Astrocyte (in vitro differentiated cells and primary cell): Measurements from ENCODE around the gene ZBP1. TPM values are rescaled to one million over a fixed set of nuclear protein-coding genes. Genes with fewer than 3 reads are reported as not detected.
A peak's percentile ranks its signal among the peaks of the same experiment; 100 is the strongest.

ENCODE experiments used
- DNase-seq: peaks from one replicate; pipeline ENCODE4 v3.0.0-alpha.2; 2010; ENCODE audit warnings: low read depth
- FAIRE-seq: peaks from 2 replicates; lab custom pipeline; 2011; peaks lifted over from hg19 to GRCh38; lab: Jason Lieb, UNC
- H2AFZ ChIP-seq: 2 replicates; pipeline ENCODE4 v1.6.0; 2012; ENCODE audit warnings: low read depth, low read length, inconsistent platforms
- H3K27ac ChIP-seq: 2 replicates; pipeline ENCODE4 v1.5.1; 2011; ENCODE audit warnings: low read depth, low read length, inconsistent platforms
- H3K27me3 ChIP-seq: 2 replicates; pipeline ENCODE4 v1.6.0; 2011; ENCODE audit warnings: low read length, inconsistent platforms; ENCODE audit not compliant: insufficient read depth
- H3K36me3 ChIP-seq: 2 replicates; pipeline ENCODE4 v1.5.1; 2011; ENCODE audit warnings: low read length, inconsistent platforms; ENCODE audit not compliant: insufficient read depth
- H3K4me1 ChIP-seq: 2 replicates; pipeline ENCODE4 v1.5.1; 2011; ENCODE audit warnings: low read length, inconsistent platforms; ENCODE audit not compliant: insufficient read depth
- H3K4me2 ChIP-seq: 2 replicates; pipeline ENCODE4 v1.6.0; 2012; ENCODE audit warnings: low read length, inconsistent platforms
- H3K4me3 ChIP-seq: 2 replicates; pipeline ENCODE4 v1.5.1; 2011; ENCODE audit warnings: low read depth, mild to moderate bottlenecking, low read length, inconsistent platforms; ENCODE audit not compliant: insufficient read depth
- H3K79me2 ChIP-seq: 2 replicates; pipeline ENCODE4 v1.6.0; 2012; ENCODE audit warnings: mild to moderate bottlenecking, low read length, inconsistent platforms; ENCODE audit not compliant: insufficient read depth
- H3K9ac ChIP-seq: 2 replicates; pipeline ENCODE4 v1.6.0; 2012; ENCODE audit warnings: mild to moderate bottlenecking, low read length, inconsistent platforms
- H3K9me3 ChIP-seq: 2 replicates; pipeline ENCODE4 v1.5.1; 2012; ENCODE audit warnings: low read depth, mild to moderate bottlenecking, low read length, inconsistent platforms; ENCODE audit not compliant: insufficient read depth
- H4K20me1 ChIP-seq: 2 replicates; pipeline ENCODE4 v1.6.0; 2012; ENCODE audit warnings: low read length, inconsistent platforms; ENCODE audit not compliant: insufficient read depth
- H3K27ac Mint-ChIP-seq: one replicate; pipeline ENCODE4 v1.8.0; 2021; ENCODE audit warnings: mild to moderate bottlenecking, mixed read lengths; ENCODE audit not compliant: unreplicated experiment
- H3K27me3 Mint-ChIP-seq: one replicate; pipeline ENCODE4 v1.8.0; 2021; ENCODE audit warnings: low read depth, mixed read lengths; ENCODE audit not compliant: unreplicated experiment
- H3K36me3 Mint-ChIP-seq: one replicate; pipeline ENCODE4 v1.8.0; 2021; ENCODE audit warnings: low read depth, mixed read lengths; ENCODE audit not compliant: unreplicated experiment
- H3K4me1 Mint-ChIP-seq: one replicate; pipeline ENCODE4 v1.8.0; 2021; ENCODE audit warnings: low read depth, mixed read lengths; ENCODE audit not compliant: unreplicated experiment
- H3K4me3 Mint-ChIP-seq: one replicate; pipeline ENCODE4 v1.8.0; 2021; ENCODE audit warnings: mild to moderate bottlenecking, moderate library complexity, mixed read lengths; ENCODE audit not compliant: unreplicated experiment
- H3K9me3 Mint-ChIP-seq: one replicate; pipeline ENCODE4 v1.8.0; 2021; ENCODE audit warnings: mild to moderate bottlenecking, mixed read lengths; ENCODE audit not compliant: unreplicated experiment
- EZH2 ChIP-seq: IDR thresholded peaks from 2 replicates; pipeline ENCODE4 v1.6.1; 2012; ENCODE audit warnings: mild to moderate bottlenecking, low read length, inconsistent platforms; ENCODE audit not compliant: insufficient read depth
- total RNA-seq: library from RNA; stranded (reverse); gene quantifications from 2 replicates; pipeline ENCODE4 v1.2.1, GENCODE V29; 2021
- TF ChIP-seq, protein P1 (sequence below): IDR thresholded peaks from 2 replicates; pipeline ENCODE4 v1.5.1; 2011; ENCODE audit warnings: low read depth, mild to moderate bottlenecking, inconsistent platforms, low read length, moderate library complexity; ENCODE audit not compliant: insufficient read depth

ZBP1 gene
- total RNA-seq, 1 donor from 2014 or later, result not detected

DNA sequence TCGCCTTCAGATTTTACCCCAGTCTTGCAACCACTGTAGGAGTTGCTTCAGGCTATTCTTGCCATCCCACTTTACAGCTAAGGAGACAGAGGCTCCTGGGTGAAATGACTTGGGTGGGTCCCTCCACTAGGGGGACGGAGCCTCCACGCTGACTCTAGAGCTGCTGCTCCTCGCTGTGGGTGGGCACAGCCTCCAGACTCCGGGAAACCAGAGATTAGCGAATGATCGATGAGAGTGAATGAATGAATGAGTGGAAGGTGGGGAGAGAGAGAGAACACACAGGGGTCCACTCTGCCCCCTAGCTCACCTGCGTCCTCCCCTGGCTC is 10.4 kb downstream of the ZBP1 start:
- H3K27me3 Mint-ChIP-seq, result peaks cover 51% of the 10 kb centered on the region
- Histone ChIP-seq H3K27ac (no peak overlapping the region), H3K36me3 (no peaks in the 10 kb centered on the region), H3K27me3 (peaks cover 17% of the 10 kb centered on the region), H4K20me1 (no peaks in the 10 kb centered on the region), H2AFZ (no peak overlapping the region), H3K79me2 (no peaks in the 10 kb centered on the region), H3K9me3 (no peaks in the 10 kb centered on the region), H3K4me2 (no peak overlapping the region), H3K9ac (no peak overlapping the region), H3K4me1 (no peaks in the 10 kb centered on the region), H3K4me3 (no peak overlapping the region)
- no peaks in the 10 kb centered on the region for H3K9me3 Mint-ChIP-seq
- TF ChIP-seq EZH2, result no peak
- TF ChIP-seq, protein P1, sequence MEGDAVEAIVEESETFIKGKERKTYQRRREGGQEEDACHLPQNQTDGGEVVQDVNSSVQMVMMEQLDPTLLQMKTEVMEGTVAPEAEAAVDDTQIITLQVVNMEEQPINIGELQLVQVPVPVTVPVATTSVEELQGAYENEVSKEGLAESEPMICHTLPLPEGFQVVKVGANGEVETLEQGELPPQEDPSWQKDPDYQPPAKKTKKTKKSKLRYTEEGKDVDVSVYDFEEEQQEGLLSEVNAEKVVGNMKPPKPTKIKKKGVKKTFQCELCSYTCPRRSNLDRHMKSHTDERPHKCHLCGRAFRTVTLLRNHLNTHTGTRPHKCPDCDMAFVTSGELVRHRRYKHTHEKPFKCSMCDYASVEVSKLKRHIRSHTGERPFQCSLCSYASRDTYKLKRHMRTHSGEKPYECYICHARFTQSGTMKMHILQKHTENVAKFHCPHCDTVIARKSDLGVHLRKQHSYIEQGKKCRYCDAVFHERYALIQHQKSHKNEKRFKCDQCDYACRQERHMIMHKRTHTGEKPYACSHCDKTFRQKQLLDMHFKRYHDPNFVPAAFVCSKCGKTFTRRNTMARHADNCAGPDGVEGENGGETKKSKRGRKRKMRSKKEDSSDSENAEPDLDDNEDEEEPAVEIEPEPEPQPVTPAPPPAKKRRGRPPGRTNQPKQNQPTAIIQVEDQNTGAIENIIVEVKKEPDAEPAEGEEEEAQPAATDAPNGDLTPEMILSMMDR, result peak; percentile 10
- H3K4me3 Mint-ChIP-seq, result no peak overlapping the region
- H3K36me3 Mint-ChIP-seq, result no peaks in the 10 kb centered on the region
- H3K4me1 Mint-ChIP-seq, result no peaks in the 10 kb centered on the region
- DNase-seq, result no peak
- no peak overlapping the region for H3K27ac Mint-ChIP-seq
- FAIRE-seq, result no peak

DNA sequence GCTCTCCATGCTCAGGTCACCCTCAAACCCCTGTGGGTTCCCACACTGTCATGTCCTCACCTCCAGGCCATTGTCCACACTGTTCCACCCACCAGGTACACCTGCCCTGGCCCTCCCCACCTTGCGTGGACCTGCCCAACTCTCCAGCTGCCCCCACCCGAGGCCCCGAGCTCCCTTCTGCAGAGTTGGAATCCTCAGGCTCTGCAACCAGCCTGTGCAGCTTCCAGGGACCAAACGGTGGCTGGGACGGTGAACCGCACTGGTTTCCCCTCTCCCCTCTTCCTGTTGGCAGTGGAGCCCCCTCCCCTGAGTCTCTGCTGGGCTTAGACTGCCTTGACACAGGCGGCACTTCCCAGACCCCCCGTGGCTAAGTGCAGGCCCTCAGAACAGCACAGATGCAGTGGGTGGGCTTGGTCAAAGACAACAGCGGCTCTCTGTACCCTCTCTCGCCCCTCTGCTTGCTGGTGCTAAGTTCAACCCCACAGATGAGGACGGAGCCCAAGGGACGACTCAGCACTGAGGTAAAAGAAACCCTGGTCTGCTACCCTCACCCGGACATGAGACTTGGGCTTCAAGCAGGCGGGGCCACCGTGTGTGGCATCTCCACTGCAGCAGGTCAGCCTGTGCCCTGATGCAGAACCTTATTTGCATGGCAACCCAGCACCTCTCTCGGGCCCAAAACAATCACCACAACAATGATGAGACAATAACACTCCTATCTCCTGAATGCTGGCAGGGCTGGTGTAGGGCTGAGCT is 11.0 kb downstream of the ZBP1 start:
- Mint-ChIP-seq H3K36me3 (no peaks in the 10 kb centered on the region), H3K4me1 (no peaks in the 10 kb centered on the region), H3K27me3 (peaks cover 53% of the 10 kb centered on the region), H3K9me3 (no peaks in the 10 kb centered on the region), H3K4me3 (no peak overlapping the region), H3K27ac (no peak overlapping the region)
- no peaks in the 10 kb centered on the region for H4K20me1 ChIP-seq
- FAIRE-seq (no peak), DNase-seq (no peak)
- H3K4me1 ChIP-seq, result no peaks in the 10 kb centered on the region
- no peak overlapping the region for H3K27ac ChIP-seq
- no peak overlapping the region for H3K4me2 ChIP-seq
- H3K27me3 ChIP-seq, result peaks cover 17% of the 10 kb centered on the region
- no peak overlapping the region for H3K4me3 ChIP-seq
- H3K9ac ChIP-seq, result no peak overlapping the region
- H2AFZ ChIP-seq, result no peak overlapping the region
- H3K79me2 ChIP-seq, result no peaks in the 10 kb centered on the region
- H3K36me3 ChIP-seq, result no peaks in the 10 kb centered on the region
- TF ChIP-seq, protein P1, result no peak
- no peak for TF ChIP-seq EZH2
- H3K9me3 ChIP-seq, result no peaks in the 10 kb centered on the region

DNA sequence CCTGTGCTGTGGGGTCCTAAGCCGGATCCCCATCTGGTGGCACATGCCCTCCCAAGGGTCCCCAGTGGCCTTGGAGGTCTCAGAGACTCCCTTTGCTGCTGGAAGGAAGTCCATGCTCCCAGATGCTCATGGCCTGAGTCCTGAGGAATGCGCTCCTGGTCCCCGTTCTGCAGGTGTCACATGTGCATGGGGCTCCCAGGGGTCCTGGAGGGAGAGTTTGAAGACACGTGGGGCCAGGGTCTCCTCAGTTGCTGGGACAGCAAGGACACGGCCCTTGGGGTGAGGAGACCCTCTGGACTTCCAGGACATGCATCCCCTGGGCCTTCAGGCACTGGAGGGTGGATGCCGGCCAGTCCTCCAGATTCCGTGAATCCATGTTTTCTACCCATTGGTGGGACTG is 11.7 kb downstream of the ZBP1 start:
- Histone ChIP-seq H3K36me3 (no peaks in the 10 kb centered on the region), H3K79me2 (no peaks in the 10 kb centered on the region), H3K9me3 (no peaks in the 10 kb centered on the region), H3K4me3 (no peak overlapping the region), H3K4me2 (no peak overlapping the region), H3K27me3 (peaks cover 17% of the 10 kb centered on the region), H4K20me1 (no peaks in the 10 kb centered on the region), H3K27ac (no peak overlapping the region), H3K9ac (no peak overlapping the region), H3K4me1 (no peaks in the 10 kb centered on the region), H2AFZ (no peak overlapping the region)
- no peak overlapping the region for H3K4me3 Mint-ChIP-seq
- no peaks in the 10 kb centered on the region for H3K9me3 Mint-ChIP-seq
- no peak for TF ChIP-seq EZH2
- TF ChIP-seq, protein P1, result no peak
- H3K27me3 Mint-ChIP-seq, result peaks cover 53% of the 10 kb centered on the region
- H3K36me3 Mint-ChIP-seq, result no peaks in the 10 kb centered on the region
- no peak for FAIRE-seq
- H3K4me1 Mint-ChIP-seq, result no peaks in the 10 kb centered on the region
- no peak for DNase-seq
- no peak overlapping the region for H3K27ac Mint-ChIP-seq
